HTERT RPE-1 (cell line): ENCODE results near the gene FPGT.
"Not testable (repeated sequence)": the region's sequence is repeated elsewhere in the genome, so short reads cannot be mapped to it uniquely, and the experiment has no call there.

Source experiments
- in situ Hi-C: fragments of 300-500 bp; cut with MboI; formaldehyde crosslinking; loops from 4 replicates; pipeline ENCODE4 v1.14.3; 2020; ENCODE audit warnings: low sequenced_read_pairs

FPGT gene

GRCh38 chr1:74197657-74198552 is at the start of gene FPGT, which contains the start of gene LRRIQ3:
Gene FPGT (plus strand): TSS chr1:74198242. CDS start chr1:74198279, 37 bp downstream.
Gene LRRIQ3 (minus strand): TSS chr1:74198176. CDS start chr1:74183684, 14,492 bp downstream.
- in situ Hi-C loops: no loop called here

- in situ Hi-C loops: no loop called here
Observed at GRCh38 chr1:74160046-74160445, 38.0 kb upstream of the FPGT start.

- in situ Hi-C loops: no loop called here
Observed at GRCh38 chr1:74161497-74161896, 36.5 kb upstream of the FPGT start.

- in situ Hi-C loops: no loop called here
Observed at GRCh38 chr1:74162333-74162732, 35.7 kb upstream of the FPGT start.

- in situ Hi-C loops: not testable (repeated sequence)
Observed at GRCh38 chr1:74174423-74174822, 23.6 kb upstream of the FPGT start.

- in situ Hi-C loops: no loop called here
Observed at GRCh38 chr1:74180490-74180889, 17.6 kb upstream of the FPGT start.

GRCh38 chr1:74193908-74194307 is 4.1 kb upstream of the FPGT start:
- in situ Hi-C loops: no loop called here

- in situ Hi-C loops: no loop called here
Observed at GRCh38 chr1:74195339-74195738, 2.7 kb upstream of the FPGT start.

- in situ Hi-C loops: no loop called here
Observed at GRCh38 chr1:74197255-74197654, 787 bp upstream of the FPGT start.

- in situ Hi-C loops: no loop called here
Observed at GRCh38 chr1:74199504-74199903, 1.5 kb downstream of the FPGT start.

GRCh38 chr1:74205266-74205665 is 7.2 kb downstream of the FPGT start:
- in situ Hi-C loops: no loop called here

GRCh38 chr1:74215229-74215628 is 17.2 kb downstream of the FPGT start:
- in situ Hi-C loops: no loop called here

- in situ Hi-C loops: no loop called here
Observed at GRCh38 chr1:74222701-74223100, 24.7 kb downstream of the FPGT start.

- in situ Hi-C loops: no loop called here
Observed at GRCh38 chr1:74223453-74223852, 25.4 kb downstream of the FPGT start.

GRCh38 chr1:74235153-74235552 is 37.1 kb downstream of the FPGT start, which contains the start of gene TNNI3K:
Gene TNNI3K (plus strand): TSS chr1:74235387. CDS start chr1:74235452, 65 bp downstream.
- in situ Hi-C loops: no loop called here

- in situ Hi-C loops: no loop called here
Observed at GRCh38 chr1:74236440-74236839, 38.4 kb downstream of the FPGT start.

- in situ Hi-C loops: no loop called here
Observed at GRCh38 chr1:74237035-74237434, 39.0 kb downstream of the FPGT start.

- in situ Hi-C loops: no loop called here
Observed at GRCh38 chr1:74237787-74238186, 39.7 kb downstream of the FPGT start.

- in situ Hi-C loops: no loop called here
Observed at GRCh38 chr1:74245168-74245772, 47.2 kb downstream of the FPGT start.

GRCh38 chr1:74246315-74246714 is 48.3 kb downstream of the FPGT start:
- in situ Hi-C loops: no loop called here

- in situ Hi-C loops: no loop called here
Observed at GRCh38 chr1:74247881-74248528, 50.0 kb downstream of the FPGT start.
